K562 (cell line): ENCODE measurements around the gene VARS1. TPM values are rescaled to one million over a fixed set of nuclear protein-coding genes. Genes with fewer than 3 reads are reported as not detected.

ENCODE experiments used
- ADNP ChIP-seq: fragments of 200-800 bp; sonication (Bioruptor generic); IDR thresholded peaks from 2 replicates; pipeline ENCODE4 v1.6.1; 2016; ENCODE audit warnings: missing genetic modification characterization, missing compliant biosample characterization
- BRD9 ChIP-seq: fragments of 450-650 bp; IDR thresholded peaks from 2 replicates; pipeline ENCODE4 v1.6.1; 2018; ENCODE audit warnings: low read depth; ENCODE audit not compliant: partially characterized antibody
- CAMTA2 ChIP-seq: fragments of 250-450 bp; sonication (Bioruptor Pico); conservative IDR thresholded peaks from 2 replicates; pipeline ENCODE4 v1.5.1; 2022
- CHD2 ChIP-seq: IDR thresholded peaks from 2 replicates; pipeline ENCODE4 v1.6.1; 2011; ENCODE audit warnings: low read depth, low read length
- COPS2 ChIP-seq: fragments of 450-650 bp; conservative IDR thresholded peaks from 2 replicates; pipeline ENCODE4 v1.6.1; 2016; ENCODE audit warnings: mild to moderate bottlenecking, moderate library complexity
- CSDE1 ChIP-seq, 2 experiments: fragments of 450-650 bp; IDR thresholded peaks; 2 replicates each; pipeline ENCODE4 v1.6.1; 2016; ENCODE audit warnings: mild to moderate bottlenecking in 1 of 2
- DLX4 ChIP-seq: fragments of 250-450 bp; sonication (Bioruptor Pico); IDR thresholded peaks from 2 replicates; pipeline ENCODE4 v1.6.1; 2021; ENCODE audit warnings: mild to moderate bottlenecking
- ETS2 ChIP-seq: IDR thresholded peaks from 2 replicates; pipeline ENCODE4 v1.6.1; 2016; ENCODE audit warnings: borderline replicate concordance, missing genetic modification characterization, mild to moderate bottlenecking, moderate library complexity, missing compliant biosample characterization; ENCODE audit not compliant: poor library complexity, severe bottlenecking
- ETV5 ChIP-seq: sonication (generic); formaldehyde crosslinking; IDR thresholded peaks from 2 replicates; pipeline ENCODE4 v1.4.0; 2020; ENCODE audit warnings: low read depth, mild to moderate bottlenecking, missing genetic modification reagents
- FOXM1 ChIP-seq, 2 experiments: fragments of 450-650 bp in 1 of 2; sonication (generic) in 1 of 2; formaldehyde crosslinking in 1 of 2; IDR thresholded peaks; 2 replicates each; pipeline versions ENCODE4 v1.6.1 to v1.9.0; 2017 to 2022; ENCODE audit warnings: low read depth in 2 of 2, mild to moderate bottlenecking in 2 of 2, missing genetic modification reagents in 1 of 2, moderate library complexity in 1 of 2
- GATA2 ChIP-seq: sonication (generic); formaldehyde crosslinking; IDR thresholded peaks from 2 replicates; pipeline ENCODE4 v1.4.0; 2020; ENCODE audit warnings: mild to moderate bottlenecking, missing genetic modification reagents
- KLF10 ChIP-seq: fragments of 250-450 bp; sonication (Bioruptor Pico); IDR thresholded peaks from 2 replicates; pipeline ENCODE4 v1.6.1; 2021; ENCODE audit warnings: matching md5 sums
- MCM3 ChIP-seq: fragments of 450-650 bp; IDR thresholded peaks from 2 replicates; pipeline ENCODE4 v1.6.1; 2016
- MTA2 ChIP-seq: fragments of 450-650 bp; IDR thresholded peaks from 2 replicates; pipeline ENCODE4 v1.6.1; 2016; ENCODE audit warnings: low read depth
- NCOR1 ChIP-seq: fragments of 450-650 bp; IDR thresholded peaks from 2 replicates; pipeline ENCODE4 v1.6.1; 2016; ENCODE audit warnings: mild to moderate bottlenecking, moderate library complexity
- NR2F6 ChIP-seq: fragments of 450-650 bp; formaldehyde crosslinking; IDR thresholded peaks from 2 replicates; pipeline ENCODE4 v1.4.0; 2020; ENCODE audit warnings: mild to moderate bottlenecking
- PPARD ChIP-seq: fragments of 250-450 bp; sonication (Bioruptor Pico); IDR thresholded peaks from 2 replicates; pipeline ENCODE4 v1.8.0; 2022; ENCODE audit warnings: inconsistent platforms, mild to moderate bottlenecking, moderate library complexity
- PTRF ChIP-seq: fragments of 450-650 bp; IDR thresholded peaks from 2 replicates; pipeline ENCODE4 v1.6.1; 2016; ENCODE audit warnings: mild to moderate bottlenecking, missing genetic modification characterization, missing compliant biosample characterization
- RHOXF2B ChIP-seq: fragments of 250-450 bp; sonication (Bioruptor Pico); conservative IDR thresholded peaks from 2 replicates; pipeline ENCODE4 v1.5.1; 2021
- SETDB1 ChIP-seq: IDR thresholded peaks from one replicate; pipeline ENCODE4 v1.6.1; 2012; ENCODE audit warnings: low read length, control low read depth, inconsistent platforms
- SIX5 ChIP-seq, 2 experiments: IDR thresholded peaks; 2 replicates each; pipeline ENCODE4 v1.6.1; 2011; ENCODE audit warnings: low read length in 2 of 2, borderline replicate concordance in 1 of 2, low read depth in 1 of 2, mild to moderate bottlenecking in 1 of 2, moderate library complexity in 1 of 2; ENCODE audit not compliant: insufficient read depth in 1 of 2
- SNRNP70 ChIP-seq: fragments of 200-400 bp; formaldehyde crosslinking; optimal IDR thresholded peaks from 2 replicates; pipeline ENCODE3; 2017; ENCODE audit warnings: low read depth, low read length
- SREBF2 ChIP-seq: sonication (generic); formaldehyde crosslinking; IDR thresholded peaks from 2 replicates; pipeline ENCODE4 v1.4.0; 2020; ENCODE audit warnings: mild to moderate bottlenecking, missing genetic modification reagents
- TAF9B ChIP-seq: fragments of 450-650 bp; IDR thresholded peaks from 2 replicates; pipeline ENCODE4 v1.6.1; 2018; ENCODE audit warnings: mild to moderate bottlenecking; ENCODE audit not compliant: partially characterized antibody
- XRCC5 ChIP-seq: fragments of 200-400 bp; formaldehyde crosslinking; IDR thresholded peaks from 2 replicates; pipeline ENCODE4 v1.6.1; 2017; ENCODE audit warnings: low read depth, mild to moderate bottlenecking, low read length
- ZEB2 ChIP-seq: fragments of 450-650 bp; IDR thresholded peaks from 2 replicates; pipeline ENCODE4 v1.6.1; 2016
- ZNF507 ChIP-seq: conservative IDR thresholded peaks from 2 replicates; pipeline ENCODE4 v1.6.1; 2017; ENCODE audit warnings: missing genetic modification characterization, missing compliant biosample characterization
- polyA plus RNA-seq, 8 experiments: library from polyadenylated mRNA; depleted of rRNA in 4 of 8; stranded (reverse) in 5 of 8; unstranded in 3 of 8; fragments of >200 nt; fragmentation: Nextera tagmentation in 2 of 8; fragmentation: Illumina TruSeq in 1 of 8; extraction: Ambion mirVana in 2 of 8; extraction: Trizol in 1 of 8; gene quantifications; 2 replicates each; pipeline versions ENCODE4 v1.2.1 to v1.2.3, GENCODE V29; 2011 to 2014; ENCODE audit warnings: inconsistent platforms in 1 of 8, missing spikeins in 1 of 8
- total RNA-seq, 7 experiments: library from RNA; depleted of rRNA in 6 of 7; stranded (reverse); fragments of >200 nt in 6 of 7; fragmentation: Illumina TruSeq in 2 of 7; extraction: Trizol in 2 of 7; gene quantifications; 2 replicates each; pipeline versions ENCODE4 v1.2.1 to v1.2.3, GENCODE V29; 2011 to 2021; ENCODE audit warnings: low replicate concordance in 1 of 7
- TF ChIP-seq, protein P1 (sequence below): fragments of 250-450 bp; sonication (Bioruptor Pico); IDR thresholded peaks from 2 replicates; pipeline ENCODE4 v1.5.0; 2020; ENCODE audit warnings: mild to moderate bottlenecking
- TF ChIP-seq, protein P2 (sequence below): fragments of 250-450 bp; sonication (Bioruptor Pico); IDR thresholded peaks from 2 replicates; pipeline ENCODE4 v1.5.0; 2021

The VARS1 gene
- total and polyA plus RNA-seq, 9 of the 15 experiments (the other 6 are each of a cell fraction or from before 2014, with no cell fraction given), result 2.9 to 488 (median 130) TPM

GRCh38 chr6:31826793-31827285, 31.3 kb upstream of the VARS1 start (continued):
- TF ChIP-seq NCOR1, result no peak
- TF ChIP-seq CHD2, result no peak
- no peak for TF ChIP-seq MTA2
- TF ChIP-seq ETV5 (CRISPR knock-in tag), result 0 out of 2 replicates have a peak, but pooled peaks have one; percentile 2
- no peak for TF ChIP-seq TAF9B
- no peak for TF ChIP-seq SNRNP70
- no peak for TF ChIP-seq PTRF
- TF ChIP-seq RHOXF2B (CRISPR knock-in tag), result peak; percentile 86; the same call in 1 of the 2 replicates
- TF ChIP-seq GATA2 (CRISPR knock-in tag), result no peak
- TF ChIP-seq SREBF2 (CRISPR knock-in tag), result no peak
- peak; percentile 22; the same call in 1 of the 2 replicates for TF ChIP-seq XRCC5
- no peak for TF ChIP-seq PPARD (CRISPR knock-in tag)
- TF ChIP-seq CAMTA2, result no peak
- TF ChIP-seq, protein P1, sequence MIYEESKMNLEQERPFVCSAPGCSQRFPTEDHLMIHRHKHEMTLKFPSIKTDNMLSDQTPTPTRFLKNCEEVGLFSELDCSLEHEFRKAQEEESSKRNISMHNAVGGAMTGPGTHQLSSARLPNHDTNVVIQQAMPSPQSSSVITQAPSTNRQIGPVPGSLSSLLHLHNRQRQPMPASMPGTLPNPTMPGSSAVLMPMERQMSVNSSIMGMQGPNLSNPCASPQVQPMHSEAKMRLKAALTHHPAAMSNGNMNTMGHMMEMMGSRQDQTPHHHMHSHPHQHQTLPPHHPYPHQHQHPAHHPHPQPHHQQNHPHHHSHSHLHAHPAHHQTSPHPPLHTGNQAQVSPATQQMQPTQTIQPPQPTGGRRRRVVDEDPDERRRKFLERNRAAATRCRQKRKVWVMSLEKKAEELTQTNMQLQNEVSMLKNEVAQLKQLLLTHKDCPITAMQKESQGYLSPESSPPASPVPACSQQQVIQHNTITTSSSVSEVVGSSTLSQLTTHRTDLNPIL, result no peak; the same call in 1 of the 2 replicates
- no peak for TF ChIP-seq KLF10
- no peak for TF ChIP-seq MCM3
- TF ChIP-seq ADNP (tag), result no peak
- TF ChIP-seq CSDE1 (IDR thresholded peaks at IDR 0.05), result no peak
- no peak for TF ChIP-seq DLX4 (CRISPR knock-in tag)
- no peak for TF ChIP-seq SETDB1
- TF ChIP-seq BRD9, result no peak
- TF ChIP-seq FOXM1 (IDR thresholded peaks at IDR 0.05; ENCODE audit: low read depth), result no peak
- no peak for TF ChIP-seq FOXM1 (CRISPR knock-in tag; IDR thresholded peaks at IDR 0.05; ENCODE audit: low read depth)
- no peak for TF ChIP-seq SIX5 (IDR thresholded peaks at IDR 0.05; ENCODE audit: borderline replicate concordance in 1 of 2, insufficient read depth in 1 of 2, low read depth in 1 of 2, low read length in 2 of 2)
- no peak for TF ChIP-seq ETS2
- TF ChIP-seq NR2F6 (CRISPR knock-in tag), result no peak
- no peak for TF ChIP-seq ZEB2
- no peak for TF ChIP-seq ZNF507 (tag)
- no peak for TF ChIP-seq COPS2
- TF ChIP-seq, protein P2, sequence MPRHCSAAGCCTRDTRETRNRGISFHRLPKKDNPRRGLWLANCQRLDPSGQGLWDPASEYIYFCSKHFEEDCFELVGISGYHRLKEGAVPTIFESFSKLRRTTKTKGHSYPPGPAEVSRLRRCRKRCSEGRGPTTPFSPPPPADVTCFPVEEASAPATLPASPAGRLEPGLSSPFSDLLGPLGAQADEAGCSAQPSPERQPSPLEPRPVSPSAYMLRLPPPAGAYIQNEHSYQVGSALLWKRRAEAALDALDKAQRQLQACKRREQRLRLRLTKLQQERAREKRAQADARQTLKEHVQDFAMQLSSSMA, result peak; percentile 46; the same call in 1 of the 2 replicates
